Measurements from ENCODE around the gene ITGB1. TPM values are rescaled to one million over a fixed set of nuclear protein-coding genes. Genes with fewer than 3 reads are reported as not detected.

The ITGB1 gene
- total RNA-seq, 1 experiment from 2014 or later = 223 TPM

DNA sequence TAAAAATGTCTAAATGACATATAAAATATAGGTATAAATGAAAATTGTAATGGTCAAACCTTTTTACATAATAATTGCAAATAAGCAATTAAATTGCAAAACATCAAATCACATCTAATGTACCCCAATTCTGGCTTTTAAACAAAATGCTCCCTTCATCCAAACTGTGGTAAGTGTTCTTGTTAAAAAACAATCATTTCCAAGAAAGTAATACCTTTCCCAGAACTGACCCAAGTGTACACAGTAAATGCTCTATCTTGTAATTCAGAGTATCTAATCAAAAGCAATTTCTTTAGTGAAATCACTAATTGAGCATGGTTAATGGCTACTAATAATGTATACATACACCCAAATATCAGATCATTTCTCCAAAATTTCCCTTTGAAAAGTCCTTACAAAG, 28.0 kb downstream of the ITGB1 start:
- Histone ChIP-seq H4K91ac (ENCODE audit: insufficient read length, low read depth, low read length) (no peak overlapping the region), H3K27ac (ENCODE audit: insufficient read length, low read depth, low read length) (no peak overlapping the region)

More for the DNA sequence above, 28.0 kb downstream of the ITGB1 start:
- Histone ChIP-seq H2AK5ac (ENCODE audit: insufficient read length, low read length) (no peak overlapping the region), H3T11ph (ENCODE audit: low read length) (no peak overlapping the region), H3K27me3 (ENCODE audit: insufficient read depth, low read length) (no peaks in the 10 kb centered on the region), H2BK12ac (ENCODE audit: insufficient read length, low read depth, low read length) (no peak overlapping the region), H3K4me2 (ENCODE audit: insufficient read depth, insufficient read length, low read length) (no peak overlapping the region), H3K4me1 (ENCODE audit: insufficient read depth, low read length) (no peaks in the 10 kb centered on the region), H3K9ac (ENCODE audit: extremely low read depth, insufficient read length, low read length) (no peak overlapping the region), H3K4ac (ENCODE audit: low read depth, low read length) (no peak overlapping the region), H3K56ac (ENCODE audit: insufficient read length, low read depth, low read length) (no peak overlapping the region), H3K9me3 (ENCODE audit: control insufficient read depth, low read depth, low read length) (no peaks in the 10 kb centered on the region), H4K5ac (ENCODE audit: insufficient read length, low read depth, low read length) (no peak overlapping the region), H2BK5ac (ENCODE audit: insufficient read length, low read length) (no peak overlapping the region), H2BK120ac (ENCODE audit: low read depth, low read length, poor library complexity, severe bottlenecking) (no peak overlapping the region), H2BK20ac (ENCODE audit: low read depth, low read length, poor library complexity, severe bottlenecking) (no peak overlapping the region), H3K79me1 (ENCODE audit: insufficient read depth, low read depth, low read length, poor library complexity, severe bottlenecking) (no peaks in the 10 kb centered on the region), H3K23ac (ENCODE audit: insufficient read length, low read depth, low read length) (no peak overlapping the region), H2BK15ac (ENCODE audit: low read depth, low read length) (no peak overlapping the region), H3K79me2 (ENCODE audit: insufficient read depth, low read length) (peaks cover 2% of the 10 kb centered on the region), H4K8ac (replicated peaks; ENCODE audit: insufficient read length, low read depth, low read length) (no peak overlapping the region), H2AFZ (ENCODE audit: low read length) (no peak overlapping the region), H3K14ac (ENCODE audit: insufficient read depth, low read length) (no peak overlapping the region), H3K18ac (ENCODE audit: insufficient read length, low read depth, low read length) (no peak overlapping the region), H3K23me2 (ENCODE audit: insufficient read length, low read depth, low read length, poor library complexity, severe bottlenecking) (no peaks in the 10 kb centered on the region), H4K20me1 (ENCODE audit: control insufficient read depth, insufficient read depth, insufficient read length) (no peaks in the 10 kb centered on the region)
- Mint-ChIP-seq H3K4me3 (no peak overlapping the region), H3K36me3 (ENCODE audit: insufficient read depth in 1 of 3, low read depth in 3 of 3) (peaks cover 38 to 60% (median 58%) of the 10 kb centered on the region in 3 experiments), H3K27ac (no peak overlapping the region), H3K9me3 (peaks cover 3 to 4% of the 10 kb centered on the region in 2 experiments; a peak in 2 of 5 replicates), H3K4me1 (0 out of 4 replicates have a peak, but pooled peaks cover 0 to 2% of the 10 kb centered on the region in 2 experiments), H3K27me3 (ENCODE audit: low read depth) (no peaks in the 10 kb centered on the region)
- DNase-seq = no peak
- TF ChIP-seq, protein P1, sequence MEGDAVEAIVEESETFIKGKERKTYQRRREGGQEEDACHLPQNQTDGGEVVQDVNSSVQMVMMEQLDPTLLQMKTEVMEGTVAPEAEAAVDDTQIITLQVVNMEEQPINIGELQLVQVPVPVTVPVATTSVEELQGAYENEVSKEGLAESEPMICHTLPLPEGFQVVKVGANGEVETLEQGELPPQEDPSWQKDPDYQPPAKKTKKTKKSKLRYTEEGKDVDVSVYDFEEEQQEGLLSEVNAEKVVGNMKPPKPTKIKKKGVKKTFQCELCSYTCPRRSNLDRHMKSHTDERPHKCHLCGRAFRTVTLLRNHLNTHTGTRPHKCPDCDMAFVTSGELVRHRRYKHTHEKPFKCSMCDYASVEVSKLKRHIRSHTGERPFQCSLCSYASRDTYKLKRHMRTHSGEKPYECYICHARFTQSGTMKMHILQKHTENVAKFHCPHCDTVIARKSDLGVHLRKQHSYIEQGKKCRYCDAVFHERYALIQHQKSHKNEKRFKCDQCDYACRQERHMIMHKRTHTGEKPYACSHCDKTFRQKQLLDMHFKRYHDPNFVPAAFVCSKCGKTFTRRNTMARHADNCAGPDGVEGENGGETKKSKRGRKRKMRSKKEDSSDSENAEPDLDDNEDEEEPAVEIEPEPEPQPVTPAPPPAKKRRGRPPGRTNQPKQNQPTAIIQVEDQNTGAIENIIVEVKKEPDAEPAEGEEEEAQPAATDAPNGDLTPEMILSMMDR (conservative IDR thresholded peaks at IDR 0.05) = no peak

Measured in H9 (cell line).